Measurements from ENCODE around the gene UBE3B. TPM values are rescaled to one million over a fixed set of nuclear protein-coding genes. Genes with fewer than 3 reads are reported as not detected.
A peak's percentile ranks its signal among the peaks of the same experiment; 100 is the strongest.

Gene UBE3B
- total and polyA plus RNA-seq, 4 experiments from 2014 or later = 24.0 to 58.1 (median 40.1) TPM

- CTCF ChIA-PET (ENCODE audit: partially characterized antibody) = no interaction called here
- no peak overlapping the region for H3K4me3 ChIP-seq (ENCODE audit: low read length in 2 of 2)
- no peak overlapping the region for H3K27ac ChIP-seq (ENCODE audit: low read depth, low read length)
- H3K4me1 Mint-ChIP-seq = no peaks in the 10 kb centered on the region
- H3K36me3 Mint-ChIP-seq = peaks cover 31 to 38% of the 10 kb centered on the region in 2 donors
- peaks cover 0 to 5% (median 0%) of the 10 kb centered on the region in 8 donors for H3K9me3 Mint-ChIP-seq
- no peaks in the 10 kb centered on the region for H3K27me3 Mint-ChIP-seq
- no peaks in the 10 kb centered on the region for H3K9me3 ChIP-seq (ENCODE audit: control insufficient read depth in 1 of 2, low read length in 2 of 2)
- intact Hi-C loops (cut with micrococcal nuclease) = no loop called here
- no peak overlapping the region for H3K27ac Mint-ChIP-seq
- no peak overlapping the region for H3K4me3 Mint-ChIP-seq
- H3K4me1 ChIP-seq (ENCODE audit: insufficient read depth, low read length) = no peaks in the 10 kb centered on the region
- DNase-seq = no peak
- no peaks in the 10 kb centered on the region for H3K27me3 ChIP-seq (ENCODE audit: insufficient read depth, low read length)
- POLR2A ChIA-PET (ENCODE audit: partially characterized antibody) = no interaction called here
- peaks cover 4% of the 10 kb centered on the region for H3K36me3 ChIP-seq (ENCODE audit: insufficient read depth, low read length)
Measured at GRCh38 chr12:109563291-109564284, 86.2 kb downstream of the UBE3B start.

DNA sequence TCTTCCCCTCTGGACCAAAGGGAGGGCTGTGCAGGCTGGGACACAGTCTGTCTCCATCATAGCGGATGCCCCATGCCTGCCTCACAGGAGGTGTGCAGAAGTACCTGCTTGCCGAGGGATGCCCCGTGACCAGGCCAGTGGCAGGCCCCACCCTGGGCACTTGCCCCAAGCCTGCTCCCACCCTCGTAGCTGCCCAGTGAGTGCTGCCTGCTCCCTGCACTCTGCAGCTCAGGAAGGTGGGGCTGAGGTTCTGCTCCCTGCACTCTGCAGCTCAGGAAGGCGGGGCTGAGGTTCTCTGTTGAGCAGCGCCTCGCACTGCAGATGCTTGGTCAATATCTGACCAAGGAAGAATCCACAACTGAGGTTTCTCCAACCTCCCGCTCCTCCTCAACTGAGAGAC is 89.0 kb downstream of the UBE3B start:
- ChIA-PET CTCF (ENCODE audit: partially characterized antibody) (interaction anchor here (1.1 kb wide), 1 partner anchor 31 kb away, joined by 4 read pairs; no protein-coding TSS in a partner anchor), POLR2A (ENCODE audit: partially characterized antibody) (no interaction called here)
- H3K27ac Mint-ChIP-seq = no peak overlapping the region
- H3K9me3 Mint-ChIP-seq = peaks cover 0 to 5% (median 0%) of the 10 kb centered on the region in 8 donors
- Histone ChIP-seq H3K4me1 (ENCODE audit: insufficient read depth, low read length) (no peaks in the 10 kb centered on the region), H3K4me3 (ENCODE audit: low read length in 2 of 2) (no peak overlapping the region), H3K36me3 (ENCODE audit: insufficient read depth, low read length) (peaks cover 4% of the 10 kb centered on the region), H3K27ac (ENCODE audit: low read depth, low read length) (no peak overlapping the region), H3K27me3 (ENCODE audit: insufficient read depth, low read length) (no peaks in the 10 kb centered on the region), H3K9me3 (ENCODE audit: control insufficient read depth in 1 of 2, low read length in 2 of 2) (no peaks in the 10 kb centered on the region)
- peaks cover 31 to 48% of the 10 kb centered on the region in 2 donors for H3K36me3 Mint-ChIP-seq
- no peak overlapping the region for H3K4me3 Mint-ChIP-seq
- H3K4me1 Mint-ChIP-seq = peaks cover 0 to 1% (median 0%) of the 10 kb centered on the region in 4 donors
- H3K27me3 Mint-ChIP-seq = no peaks in the 10 kb centered on the region
- DNase-seq = no peak
- intact Hi-C loops (cut with micrococcal nuclease) = no loop called here

DNA sequence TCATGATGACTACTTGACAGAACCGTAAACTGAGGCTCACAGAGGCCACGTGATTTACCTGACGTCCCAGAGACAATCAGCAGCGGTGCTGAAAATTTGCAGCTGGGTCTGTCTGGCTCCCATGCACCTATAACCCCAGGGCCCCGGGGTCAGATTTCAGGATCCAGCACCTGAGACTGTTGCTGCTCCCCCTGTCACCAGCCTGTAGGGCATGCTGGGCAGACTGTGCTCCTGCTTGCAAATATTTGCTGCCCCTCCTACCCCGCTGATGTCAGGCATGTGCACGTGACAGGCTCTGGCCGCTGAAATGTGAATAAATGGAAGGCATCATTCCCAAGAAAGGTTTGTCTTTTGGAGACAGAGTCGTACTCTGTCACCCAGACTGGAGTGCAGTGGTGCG is 89.9 kb downstream of the UBE3B start:
- DNase-seq = no peak
- no peaks in the 10 kb centered on the region for H3K4me1 ChIP-seq (ENCODE audit: insufficient read depth, low read length)
- H3K9me3 Mint-ChIP-seq = peaks cover 0 to 3% (median 0%) of the 10 kb centered on the region in 8 donors
- H3K36me3 ChIP-seq (ENCODE audit: insufficient read depth, low read length) = peaks cover 4% of the 10 kb centered on the region
- no peak overlapping the region for H3K27ac Mint-ChIP-seq
- no peak overlapping the region for H3K27ac ChIP-seq (ENCODE audit: low read depth, low read length)
- H3K4me1 Mint-ChIP-seq = peaks cover 0 to 2% (median under 1%) of the 10 kb centered on the region in 4 donors
- intact Hi-C loops (cut with micrococcal nuclease) = no loop called here
- no peaks in the 10 kb centered on the region for H3K9me3 ChIP-seq (ENCODE audit: control insufficient read depth in 1 of 2, low read length in 2 of 2)
- no peak overlapping the region for H3K4me3 Mint-ChIP-seq
- no peak overlapping the region for H3K4me3 ChIP-seq (ENCODE audit: low read length in 2 of 2)
- ChIA-PET CTCF (ENCODE audit: partially characterized antibody) (interaction anchor here (1.1 kb wide), 1 partner anchor 31 kb away, joined by 4 read pairs; no protein-coding TSS in a partner anchor), POLR2A (ENCODE audit: partially characterized antibody) (no interaction called here)
- no peaks in the 10 kb centered on the region for H3K27me3 Mint-ChIP-seq
- no peaks in the 10 kb centered on the region for H3K27me3 ChIP-seq (ENCODE audit: insufficient read depth, low read length)
- peaks cover 23 to 48% of the 10 kb centered on the region in 2 donors for H3K36me3 Mint-ChIP-seq

- H3K36me3 Mint-ChIP-seq = peaks cover 18 to 47% of the 10 kb centered on the region in 2 donors
- Histone ChIP-seq H3K9me3 (ENCODE audit: control insufficient read depth in 1 of 2, low read length in 2 of 2) (no peaks in the 10 kb centered on the region), H3K36me3 (ENCODE audit: insufficient read depth, low read length) (peaks cover 4% of the 10 kb centered on the region), H3K27me3 (ENCODE audit: insufficient read depth, low read length) (no peaks in the 10 kb centered on the region), H3K27ac (ENCODE audit: low read depth, low read length) (no peak overlapping the region), H3K4me3 (ENCODE audit: low read length in 2 of 2) (no peak overlapping the region), H3K4me1 (ENCODE audit: insufficient read depth, low read length) (peaks cover 6% of the 10 kb centered on the region)
- no peak for DNase-seq
- H3K27ac Mint-ChIP-seq = peak overlapping the region in 1 of 7 donors; percentile 18
- no peak overlapping the region for H3K4me3 Mint-ChIP-seq
- H3K4me1 Mint-ChIP-seq = peaks cover 6 to 8% (median 7%) of the 10 kb centered on the region in 4 donors
- no peaks in the 10 kb centered on the region for H3K27me3 Mint-ChIP-seq
- peaks cover 0 to 3% (median 0%) of the 10 kb centered on the region in 8 donors for H3K9me3 Mint-ChIP-seq
- ChIA-PET POLR2A (ENCODE audit: partially characterized antibody) (no interaction called here), CTCF (ENCODE audit: partially characterized antibody) (interaction anchor here (1.3 to 1.4 kb wide), 2 partner anchors 31 to 277 kb away, joined by 3 to 6 read pairs; no protein-coding TSS in a partner anchor)
- intact Hi-C loops (cut with micrococcal nuclease) = no loop called here
Measured at GRCh38 chr12:109567967-109568366, 90.5 kb downstream of the UBE3B start.

DNA sequence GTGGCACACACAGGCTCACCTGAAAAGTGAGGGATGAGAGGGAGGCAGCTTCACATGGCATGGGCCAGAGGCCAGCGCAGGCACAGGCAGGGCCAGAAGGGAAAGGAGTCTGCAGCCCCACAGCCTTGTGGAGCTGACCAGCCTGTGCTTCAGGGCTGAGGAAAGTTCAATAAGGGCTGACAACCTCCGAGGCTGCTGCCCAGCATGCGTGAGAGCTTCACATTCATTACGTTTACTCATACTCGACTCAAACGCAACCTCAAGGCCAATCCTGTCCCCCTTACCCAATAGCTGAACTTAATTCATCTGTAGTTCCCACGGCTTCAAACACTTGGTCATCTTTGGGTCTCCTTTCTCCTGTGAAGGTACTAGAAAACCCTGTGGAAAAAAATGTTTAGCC is 91.1 kb downstream of the UBE3B start:
- Histone ChIP-seq H3K4me3 (ENCODE audit: low read length in 2 of 2) (no peak overlapping the region), H3K27ac (ENCODE audit: low read depth, low read length) (no peak overlapping the region), H3K4me1 (ENCODE audit: insufficient read depth, low read length) (peaks cover 8% of the 10 kb centered on the region), H3K36me3 (ENCODE audit: insufficient read depth, low read length) (peaks cover 4% of the 10 kb centered on the region), H3K9me3 (ENCODE audit: control insufficient read depth in 1 of 2, low read length in 2 of 2) (no peaks in the 10 kb centered on the region), H3K27me3 (ENCODE audit: insufficient read depth, low read length) (no peaks in the 10 kb centered on the region)
- no peak for DNase-seq
- Mint-ChIP-seq H3K9me3 (peaks cover 0 to 6% (median 0%) of the 10 kb centered on the region in 8 donors), H3K27ac (no peak overlapping the region), H3K36me3 (peaks cover 18 to 50% of the 10 kb centered on the region in 2 donors), H3K4me3 (no peak overlapping the region), H3K4me1 (peaks cover 9 to 12% (median 10%) of the 10 kb centered on the region in 4 donors), H3K27me3 (no peaks in the 10 kb centered on the region)
- CTCF ChIA-PET (ENCODE audit: partially characterized antibody) = interaction anchor here (1.3 to 1.4 kb wide), 2 partner anchors 31 to 277 kb away, joined by 3 to 6 read pairs; no protein-coding TSS in a partner anchor
- intact Hi-C loops (cut with micrococcal nuclease) = no loop called here
- POLR2A ChIA-PET (ENCODE audit: partially characterized antibody) = no interaction called here

GRCh38 chr12:109571773-109572505 is 94.5 kb downstream of the UBE3B start:
- Histone ChIP-seq H3K36me3 (ENCODE audit: insufficient read depth, low read length) (peaks cover under 1% of the 10 kb centered on the region), H3K27me3 (ENCODE audit: insufficient read depth, low read length) (no peaks in the 10 kb centered on the region), H3K4me3 (ENCODE audit: low read length in 2 of 2) (no peak overlapping the region), H3K4me1 (ENCODE audit: insufficient read depth, low read length) (peaks cover 19% of the 10 kb centered on the region), H3K27ac (ENCODE audit: low read depth, low read length) (peak overlapping the region; percentile 92), H3K9me3 (ENCODE audit: control insufficient read depth in 1 of 2, low read length in 2 of 2) (no peaks in the 10 kb centered on the region)
- no peak for DNase-seq
- H3K36me3 Mint-ChIP-seq = peaks cover 11 to 38% of the 10 kb centered on the region in 2 donors
- intact Hi-C loops (cut with micrococcal nuclease) = loop anchor here (2.0 to 10.0 kb wide), 3 partner anchors 473 to 717 kb away; partner anchors contain the start of genes C12orf76, SSH1 and USP30
- H3K4me3 Mint-ChIP-seq = peak overlapping the region in 2 of 8 donors; percentile 27 to 91
- H3K27ac Mint-ChIP-seq = peak overlapping the region; percentile 44 to 99 (median 98)
- H3K4me1 Mint-ChIP-seq = peaks cover 18 to 28% (median 22%) of the 10 kb centered on the region in 4 donors
- ChIA-PET CTCF (ENCODE audit: partially characterized antibody) (interaction anchor here (0.9 to 4.7 kb wide), 2 partner anchors 26 to 273 kb away, joined by 5 to 37 read pairs; no protein-coding TSS in a partner anchor), POLR2A (ENCODE audit: partially characterized antibody) (no interaction called here)
- no peaks in the 10 kb centered on the region for H3K27me3 Mint-ChIP-seq
- H3K9me3 Mint-ChIP-seq = peaks cover 0 to 6% (median 0%) of the 10 kb centered on the region in 8 donors

Data from CD4-positive, alpha-beta memory T cell (primary cell).